GM12874 (cell line): ENCODE results near the gene RPRM.
A peak's percentile ranks its signal among the peaks of the same experiment; 100 is the strongest.

ENCODE experiments used
- TF ChIP-seq, protein P1 (sequence below): IDR thresholded peaks from 2 replicates; pipeline ENCODE4 v1.5.1; 2011; ENCODE audit warnings: low read depth, mild to moderate bottlenecking, control low read depth, low read length, moderate library complexity; ENCODE audit not compliant: insufficient read depth

The RPRM gene

DNA sequence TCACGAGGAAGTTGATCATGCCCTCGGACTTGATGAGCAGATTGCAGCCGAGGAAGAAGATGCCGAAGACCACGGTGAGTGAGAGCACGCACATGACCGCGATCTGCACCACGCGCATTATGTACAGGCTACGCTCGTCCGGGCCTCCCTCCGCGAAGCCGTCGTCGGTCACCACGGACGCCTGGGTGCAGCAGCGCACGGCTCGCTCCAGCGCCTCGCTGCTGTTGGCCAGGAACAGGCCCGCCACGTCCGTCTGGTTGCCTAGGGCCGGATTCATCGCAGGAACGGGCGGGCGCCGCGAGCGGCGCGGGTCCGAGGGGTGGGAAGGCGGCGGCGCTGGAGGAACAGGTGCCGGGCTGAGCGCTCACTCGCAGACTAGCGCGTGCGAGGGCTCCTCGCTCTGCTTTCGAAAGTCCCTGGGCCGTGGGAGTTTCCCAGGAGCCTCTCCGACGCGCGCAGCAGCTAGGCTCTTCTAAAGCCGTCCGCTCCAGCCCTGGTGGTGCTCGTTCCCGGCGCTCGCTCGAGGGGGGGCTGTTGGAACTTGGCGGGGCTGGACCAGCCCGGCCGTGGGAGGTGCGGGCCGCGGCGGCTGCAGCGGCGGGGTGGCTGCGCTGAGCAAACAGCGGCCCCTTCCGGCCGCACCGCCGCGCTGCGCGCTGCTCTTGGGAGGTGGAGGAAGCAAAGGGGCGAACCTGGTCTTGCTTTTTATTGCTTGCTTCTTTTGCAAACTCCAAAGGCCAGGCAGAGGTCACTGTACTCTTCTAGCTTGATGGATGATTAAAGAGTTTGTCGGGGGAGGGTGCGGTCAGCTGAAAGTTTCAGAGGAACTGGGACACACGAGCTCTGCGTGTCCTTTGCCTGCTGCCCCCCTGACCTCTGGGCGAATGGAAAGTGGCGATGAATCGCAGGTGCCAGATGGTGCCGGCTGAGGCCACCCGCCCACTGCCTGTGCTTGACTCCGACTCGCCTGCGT is at the start of gene RPRM:
TSS of gene RPRM (minus strand) at position 474 of the 973 bp plus-strand sequence. CDS start at position 277, 197 bp downstream.
- TF ChIP-seq, protein P1, sequence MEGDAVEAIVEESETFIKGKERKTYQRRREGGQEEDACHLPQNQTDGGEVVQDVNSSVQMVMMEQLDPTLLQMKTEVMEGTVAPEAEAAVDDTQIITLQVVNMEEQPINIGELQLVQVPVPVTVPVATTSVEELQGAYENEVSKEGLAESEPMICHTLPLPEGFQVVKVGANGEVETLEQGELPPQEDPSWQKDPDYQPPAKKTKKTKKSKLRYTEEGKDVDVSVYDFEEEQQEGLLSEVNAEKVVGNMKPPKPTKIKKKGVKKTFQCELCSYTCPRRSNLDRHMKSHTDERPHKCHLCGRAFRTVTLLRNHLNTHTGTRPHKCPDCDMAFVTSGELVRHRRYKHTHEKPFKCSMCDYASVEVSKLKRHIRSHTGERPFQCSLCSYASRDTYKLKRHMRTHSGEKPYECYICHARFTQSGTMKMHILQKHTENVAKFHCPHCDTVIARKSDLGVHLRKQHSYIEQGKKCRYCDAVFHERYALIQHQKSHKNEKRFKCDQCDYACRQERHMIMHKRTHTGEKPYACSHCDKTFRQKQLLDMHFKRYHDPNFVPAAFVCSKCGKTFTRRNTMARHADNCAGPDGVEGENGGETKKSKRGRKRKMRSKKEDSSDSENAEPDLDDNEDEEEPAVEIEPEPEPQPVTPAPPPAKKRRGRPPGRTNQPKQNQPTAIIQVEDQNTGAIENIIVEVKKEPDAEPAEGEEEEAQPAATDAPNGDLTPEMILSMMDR = peak; percentile 93

DNA sequence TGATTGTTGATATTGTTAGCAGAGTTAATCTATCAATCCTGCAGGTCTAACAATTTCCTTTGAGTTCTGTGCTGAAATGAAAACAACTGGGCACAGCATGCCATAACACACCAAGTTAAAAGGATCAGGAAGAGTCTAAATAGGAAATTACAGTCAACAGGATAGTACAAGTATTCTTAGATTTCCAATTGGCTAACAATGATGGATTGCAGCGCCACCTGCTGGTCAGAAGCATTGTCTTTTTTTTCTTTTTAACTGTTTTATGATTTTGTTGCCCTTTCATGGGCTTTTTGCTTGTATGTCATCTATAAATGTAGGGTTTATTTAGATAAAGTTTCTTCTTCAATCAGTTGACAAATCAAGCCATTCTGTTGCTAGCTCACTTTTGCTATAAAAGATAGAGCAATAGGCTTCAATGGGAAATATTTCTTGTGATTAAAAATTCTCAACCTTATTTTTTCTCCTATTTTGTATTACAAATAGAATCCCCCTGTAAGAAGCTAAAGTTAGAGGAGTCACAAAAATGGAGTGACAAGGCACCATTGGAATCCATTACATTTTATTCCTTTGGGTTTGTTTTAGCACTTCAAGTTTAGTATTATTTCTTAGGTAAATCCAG is 40.8 kb upstream of the RPRM start:
- TF ChIP-seq, protein P1 = peak; percentile 65

DNA sequence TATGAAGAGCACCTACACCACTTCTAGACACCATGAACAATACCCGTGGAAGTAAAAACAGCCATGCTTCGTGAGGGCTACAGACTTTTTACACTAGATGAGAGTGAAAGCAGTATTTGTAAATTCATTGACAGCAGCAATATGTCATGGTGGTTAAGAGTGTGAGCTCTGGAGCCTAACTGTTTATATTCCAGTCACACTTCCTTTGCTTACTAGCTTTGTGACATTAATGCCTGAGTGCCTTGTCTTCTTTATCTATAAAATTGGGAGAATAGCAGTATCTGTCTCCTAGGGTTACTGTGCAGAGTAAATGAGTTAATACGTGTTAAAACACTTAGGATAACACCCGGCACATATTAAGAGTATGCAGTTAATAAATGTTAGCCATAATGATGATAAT is 33.8 kb upstream of the RPRM start:
- TF ChIP-seq, protein P1 = no peak

DNA sequence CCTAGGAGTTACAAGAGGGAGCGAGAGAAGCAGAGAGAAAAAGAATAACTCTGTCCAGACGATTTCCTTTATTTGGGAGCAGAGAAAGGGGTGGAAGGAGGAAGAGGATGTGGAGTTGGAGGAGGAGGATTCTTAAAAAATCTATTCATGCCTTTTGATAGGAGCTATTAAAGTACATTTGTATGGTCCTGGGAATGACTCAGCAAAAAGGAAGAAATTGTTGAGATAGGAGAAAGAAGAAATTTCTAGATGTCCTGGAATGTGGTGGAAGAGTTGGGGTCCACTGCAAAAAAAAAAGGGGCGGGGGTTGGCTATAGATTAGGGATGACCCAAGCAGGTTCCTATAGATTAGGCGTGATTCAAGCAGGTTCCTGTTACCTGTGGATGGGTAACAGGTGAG is 32.4 kb upstream of the RPRM start:
- TF ChIP-seq, protein P1 = no peak

DNA sequence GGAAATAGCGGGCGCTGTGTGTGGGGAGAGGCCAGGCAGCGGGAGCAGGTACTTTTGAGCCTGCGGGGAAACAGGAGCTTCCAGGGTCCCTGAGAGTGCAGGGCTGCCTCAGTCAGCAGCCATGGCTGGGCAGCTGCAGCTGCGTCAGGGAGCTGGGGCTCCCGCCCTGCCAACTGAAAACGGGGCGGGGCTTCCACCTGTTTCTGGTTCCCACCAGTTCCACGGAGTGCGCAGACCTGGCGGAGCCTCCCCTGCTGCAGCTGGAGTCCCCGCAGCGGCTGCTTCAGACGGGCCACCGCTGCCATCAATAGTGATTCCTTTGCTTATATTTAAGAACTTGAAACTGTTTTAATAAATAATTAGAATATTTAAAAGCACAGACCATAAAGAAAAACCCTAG is 30.6 kb upstream of the RPRM start:
- TF ChIP-seq, protein P1 = no peak

DNA sequence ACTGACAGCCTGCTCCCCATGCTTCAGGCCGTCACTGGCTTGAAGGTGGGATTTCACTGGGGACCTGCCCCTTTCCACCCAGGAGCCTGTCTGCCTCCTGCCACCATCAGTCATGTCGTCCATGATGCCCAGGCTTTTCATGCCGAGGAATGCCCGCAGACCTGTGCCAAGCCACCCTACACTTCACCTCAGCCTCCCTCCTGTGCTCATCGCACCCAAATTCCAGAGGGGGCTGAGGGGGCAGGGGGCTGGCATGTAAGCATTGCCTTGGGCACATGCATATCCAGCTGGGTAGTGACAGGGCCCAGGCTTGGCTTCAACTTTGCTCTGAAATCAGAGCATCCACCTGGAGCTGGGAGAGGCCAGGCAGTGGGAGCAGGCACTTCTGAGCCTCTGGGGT is 20.9 kb upstream of the RPRM start:
- TF ChIP-seq, protein P1 = no peak

DNA sequence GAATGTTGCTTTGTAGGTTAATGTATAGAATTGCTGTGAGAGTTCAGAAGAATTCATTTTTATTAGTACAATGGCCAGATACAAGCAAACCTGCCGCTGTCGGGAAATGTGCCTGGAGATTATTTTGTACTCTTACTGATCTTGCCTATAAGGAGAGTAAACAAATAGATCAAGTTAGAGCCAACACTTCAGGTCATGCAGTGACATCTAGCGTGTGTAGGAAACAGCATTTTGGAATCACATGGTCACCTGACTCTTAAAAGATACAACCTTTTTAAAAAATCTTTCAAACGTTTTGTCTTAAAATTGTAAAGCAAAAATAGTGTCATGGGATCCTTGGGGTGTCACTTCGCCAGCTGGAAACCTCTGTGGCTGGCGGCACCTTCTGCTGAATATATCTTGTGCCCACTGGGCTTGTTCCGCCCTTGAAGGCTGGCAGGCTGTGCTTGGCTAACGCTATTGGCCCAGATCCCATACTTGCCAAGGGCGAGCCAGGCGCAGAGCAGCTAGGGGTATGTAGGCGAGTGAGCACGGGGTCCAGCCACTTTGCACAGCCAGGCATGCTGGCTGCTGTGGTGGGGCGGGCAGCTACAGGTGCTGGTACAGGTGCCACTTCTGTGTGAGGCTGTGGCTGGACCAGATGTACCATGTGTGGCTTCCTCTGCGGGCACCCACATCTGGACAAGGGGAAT is 19.5 kb upstream of the RPRM start:
- TF ChIP-seq, protein P1 = no peak
